Tibial artery (tissue), 4 donors: ENCODE results near the gene SLC45A1.
A peak's percentile ranks its signal among the peaks of the same experiment; 100 is the strongest.

Experiments
- DNase-seq, 2 donors: peaks; one replicate each; pipeline ENCODE4 v3.0.0-alpha.2; 2019
- H3K27ac ChIP-seq, 2 donors: fragments of 200-600 bp; sonication (generic) in 1 of 2; 1 replicate in 1 of 2; 2 replicates in 1 of 2; pipeline ENCODE4 v1.5.1; 2018 to 2019; ENCODE audit warnings: mild to moderate bottlenecking in 1 of 2
- H3K27me3 ChIP-seq, 2 donors: fragments of 200-600 bp; sonication (generic) in 1 of 2; one replicate each; pipeline versions ENCODE4 v1.5.1 to v1.6.0; 2016 to 2019
- H3K36me3 ChIP-seq, 3 donors: fragments of 200-600 bp; sonication (generic) in 2 of 3; one replicate each; pipeline ENCODE4 v1.5.1; 2016 to 2019; ENCODE audit warnings: mild to moderate bottlenecking in 2 of 3
- H3K4me1 ChIP-seq, 4 donors: fragments of 200-600 bp; sonication (generic) in 2 of 4; 1 replicate in 3 of 4; 2 replicates in 1 of 4; pipeline ENCODE4 v1.5.1; 2016 to 2019
- H3K4me3 ChIP-seq, 2 donors: fragments of 200-600 bp; sonication (generic) in 1 of 2; 1 replicate in 1 of 2; 2 replicates in 1 of 2; pipeline ENCODE4 v1.5.1; 2018 to 2019; ENCODE audit warnings: mild to moderate bottlenecking in 2 of 2
- H3K9me3 ChIP-seq, 3 donors: fragments of 200-600 bp; sonication (generic) in 1 of 3; one replicate each; pipeline ENCODE4 v1.5.1; 2016 to 2019
- intact Hi-C: fragments of 100-400 bp; cut with DNase I; formaldehyde crosslinking; loops from one replicate; pipeline ENCODE4 v1.15.0; 2023; ENCODE audit warnings: low total_unique reads
- TF ChIP-seq, protein P1 (sequence below), 2 experiments: fragments of 200-600 bp in 1 of 2; fragments of 450-650 bp in 1 of 2; IDR thresholded peaks; one replicate each; pipeline ENCODE4 v1.5.1; 2017 to 2019; ENCODE audit warnings: antibody characterized with exemption in 2 of 2, mild to moderate bottlenecking in 1 of 2, moderate library complexity in 1 of 2

The SLC45A1 gene

DNA sequence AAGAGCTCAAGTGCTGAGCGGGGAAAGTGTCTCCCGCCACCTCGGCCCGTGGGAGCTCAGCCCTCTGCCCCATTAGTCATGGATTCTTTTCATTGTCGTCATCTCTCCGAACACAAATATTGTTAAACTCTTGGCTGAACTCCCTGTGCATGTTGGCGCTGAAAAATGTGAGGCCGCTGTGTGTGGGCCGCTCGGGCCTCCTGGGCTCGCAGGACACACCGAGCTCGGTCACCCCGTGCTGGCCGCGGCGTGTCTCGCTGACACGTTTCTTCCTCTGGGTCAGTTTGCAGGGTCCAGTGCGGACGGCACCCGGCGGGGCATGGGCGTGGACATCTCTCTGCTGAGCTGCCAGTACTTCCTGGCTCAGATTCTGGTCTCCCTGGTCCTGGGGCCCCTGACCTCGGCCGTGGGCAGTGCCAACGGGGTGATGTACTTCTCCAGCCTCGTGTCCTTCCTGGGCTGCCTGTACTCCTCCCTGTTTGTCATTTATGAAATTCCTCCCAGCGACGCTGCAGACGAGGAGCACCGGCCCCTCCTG lies 25.6 kb downstream of the SLC45A1 start:
- Histone ChIP-seq H3K9me3 (no peaks in the 10 kb centered on the region), H3K4me1 (peaks cover 5 to 31% (median 16%) of the 10 kb centered on the region in 4 donors), H3K4me3 (peak overlapping the region; percentile 3 to 22), H3K36me3 (peaks cover 0 to 11% (median 8%) of the 10 kb centered on the region in 3 donors), H3K27ac (peak overlapping the region; percentile 87 to 94), H3K27me3 (no peaks in the 10 kb centered on the region)
- intact Hi-C loops: no loop called here
- DNase-seq: peak; percentile 88 to 98
- TF ChIP-seq, protein P1, sequence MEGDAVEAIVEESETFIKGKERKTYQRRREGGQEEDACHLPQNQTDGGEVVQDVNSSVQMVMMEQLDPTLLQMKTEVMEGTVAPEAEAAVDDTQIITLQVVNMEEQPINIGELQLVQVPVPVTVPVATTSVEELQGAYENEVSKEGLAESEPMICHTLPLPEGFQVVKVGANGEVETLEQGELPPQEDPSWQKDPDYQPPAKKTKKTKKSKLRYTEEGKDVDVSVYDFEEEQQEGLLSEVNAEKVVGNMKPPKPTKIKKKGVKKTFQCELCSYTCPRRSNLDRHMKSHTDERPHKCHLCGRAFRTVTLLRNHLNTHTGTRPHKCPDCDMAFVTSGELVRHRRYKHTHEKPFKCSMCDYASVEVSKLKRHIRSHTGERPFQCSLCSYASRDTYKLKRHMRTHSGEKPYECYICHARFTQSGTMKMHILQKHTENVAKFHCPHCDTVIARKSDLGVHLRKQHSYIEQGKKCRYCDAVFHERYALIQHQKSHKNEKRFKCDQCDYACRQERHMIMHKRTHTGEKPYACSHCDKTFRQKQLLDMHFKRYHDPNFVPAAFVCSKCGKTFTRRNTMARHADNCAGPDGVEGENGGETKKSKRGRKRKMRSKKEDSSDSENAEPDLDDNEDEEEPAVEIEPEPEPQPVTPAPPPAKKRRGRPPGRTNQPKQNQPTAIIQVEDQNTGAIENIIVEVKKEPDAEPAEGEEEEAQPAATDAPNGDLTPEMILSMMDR (IDR thresholded peaks at IDR 0.05): no peak

DNA sequence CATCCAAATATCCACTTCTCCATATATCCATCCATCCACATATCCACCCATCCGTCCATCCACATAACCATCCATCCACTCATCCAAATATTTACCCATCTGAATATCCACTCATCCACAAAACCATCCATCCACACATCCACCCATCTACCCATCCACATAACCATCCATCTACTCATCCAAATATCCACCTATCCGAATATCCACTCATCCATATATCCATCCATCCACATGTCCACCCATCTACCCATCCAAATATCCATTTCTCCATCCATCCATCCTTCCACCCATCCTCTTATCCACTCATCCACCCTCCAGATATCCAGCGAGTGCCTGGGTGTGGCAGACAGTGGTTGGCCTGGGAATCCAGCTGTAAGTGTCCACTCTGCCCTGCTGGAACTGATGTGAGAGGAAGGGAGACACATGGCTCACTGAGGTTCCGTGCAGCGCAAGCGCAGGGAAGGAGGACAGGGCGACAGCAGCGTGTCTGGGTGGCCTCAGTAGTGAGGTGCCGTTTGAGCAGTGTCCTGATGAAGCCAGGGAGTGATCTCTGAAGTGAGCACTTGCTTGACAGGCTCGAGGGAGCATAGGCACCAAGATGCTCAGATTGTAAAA lies 27.1 kb downstream of the SLC45A1 start:
- Histone ChIP-seq H3K27ac (peak overlapping the region; percentile 87 to 94), H3K36me3 (no peaks in the 10 kb centered on the region), H3K27me3 (no peaks in the 10 kb centered on the region), H3K4me3 (no peak overlapping the region), H3K9me3 (no peaks in the 10 kb centered on the region), H3K4me1 (peaks cover 5 to 46% (median 22%) of the 10 kb centered on the region in 4 donors)
- DNase-seq: no peak
- intact Hi-C loops: loop anchor here (5.0 kb wide), 1 partner anchor 368 kb away; no protein-coding TSS in a partner anchor
- TF ChIP-seq, protein P1 (IDR thresholded peaks at IDR 0.05): no peak

DNA sequence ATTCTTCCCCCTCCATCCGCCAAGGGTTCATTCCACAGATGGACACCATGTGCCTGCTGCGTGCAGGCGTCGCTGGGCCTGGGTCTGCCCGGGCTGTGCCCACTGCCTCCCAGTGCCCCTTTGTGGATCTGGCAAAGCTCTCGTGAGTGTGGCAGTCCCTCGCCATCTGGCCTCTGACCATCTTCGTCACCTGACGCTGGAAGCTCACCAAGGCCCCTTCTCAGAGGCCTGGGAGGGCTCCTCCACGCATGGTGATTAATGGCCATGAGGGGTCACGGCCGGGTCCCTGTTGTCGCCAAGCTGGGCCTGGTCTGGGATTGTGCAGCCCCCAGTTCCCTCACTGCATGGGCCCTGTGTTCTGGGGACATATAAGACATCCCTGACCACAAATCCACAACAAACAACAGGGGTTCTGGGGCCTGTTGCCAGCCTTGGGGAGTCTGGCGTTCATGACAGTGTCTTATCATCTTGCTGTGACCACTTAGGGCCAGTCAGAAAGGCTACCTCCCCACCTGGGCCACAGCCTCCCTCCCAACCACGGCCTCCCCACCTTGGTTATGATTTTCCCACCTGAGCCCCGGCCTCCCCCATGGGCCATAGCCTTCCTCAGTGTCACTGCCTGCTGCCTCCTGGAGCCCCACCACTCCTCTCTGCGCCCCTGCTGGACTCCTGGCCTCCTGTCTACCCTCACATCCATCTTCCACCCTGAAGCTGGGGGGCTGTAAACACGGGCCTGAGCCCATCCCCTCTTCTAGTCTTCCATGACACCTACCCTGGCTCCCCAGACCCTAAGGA lies 27.9 kb downstream of the SLC45A1 start:
- peak in 1 of 2 donors; percentile 62 for DNase-seq
- TF ChIP-seq, protein P1 (IDR thresholded peaks at IDR 0.05): no peak
- intact Hi-C loops: loop anchor here (5.0 kb wide), 1 partner anchor 369 kb away; no protein-coding TSS in a partner anchor
- peaks cover 5 to 49% (median 26%) of the 10 kb centered on the region in 4 donors for H3K4me1 ChIP-seq
- no peaks in the 10 kb centered on the region for H3K9me3 ChIP-seq
- H3K4me3 ChIP-seq: no peak overlapping the region
- peak overlapping the region; percentile 17 to 94 for H3K27ac ChIP-seq
- no peaks in the 10 kb centered on the region for H3K36me3 ChIP-seq
- no peaks in the 10 kb centered on the region for H3K27me3 ChIP-seq

DNA sequence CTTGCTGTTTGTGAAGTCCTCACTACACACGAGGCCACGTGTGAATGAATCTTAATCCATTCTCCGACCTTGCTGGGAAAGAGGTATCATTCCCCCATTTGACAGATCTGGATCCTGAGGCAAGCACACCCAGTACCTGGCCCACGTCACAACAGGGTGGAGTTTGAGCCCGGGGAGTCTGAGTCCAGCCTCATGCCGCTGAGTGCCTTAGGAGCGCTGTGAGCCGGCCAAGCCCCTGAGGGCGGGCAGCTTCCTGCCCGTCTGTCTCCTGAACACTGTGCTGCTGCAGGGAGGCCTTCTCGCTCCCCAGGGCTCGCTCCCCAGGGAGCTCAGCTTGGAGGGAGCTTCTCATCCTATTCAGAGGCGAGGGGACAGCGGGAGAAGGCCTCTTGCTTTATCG lies 29.7 kb downstream of the SLC45A1 start:
- no peaks in the 10 kb centered on the region for H3K9me3 ChIP-seq
- no peaks in the 10 kb centered on the region for H3K27me3 ChIP-seq
- H3K36me3 ChIP-seq: no peaks in the 10 kb centered on the region
- no peak for DNase-seq
- H3K4me1 ChIP-seq: peaks cover 2 to 39% (median 30%) of the 10 kb centered on the region in 4 donors
- TF ChIP-seq, protein P1 (IDR thresholded peaks at IDR 0.05): no peak
- H3K4me3 ChIP-seq: no peak overlapping the region
- intact Hi-C loops: loop anchor here (5.0 kb wide), 1 partner anchor 370 kb away; no protein-coding TSS in a partner anchor
- H3K27ac ChIP-seq: peak overlapping the region in 1 of 2 donors; percentile 15

DNA sequence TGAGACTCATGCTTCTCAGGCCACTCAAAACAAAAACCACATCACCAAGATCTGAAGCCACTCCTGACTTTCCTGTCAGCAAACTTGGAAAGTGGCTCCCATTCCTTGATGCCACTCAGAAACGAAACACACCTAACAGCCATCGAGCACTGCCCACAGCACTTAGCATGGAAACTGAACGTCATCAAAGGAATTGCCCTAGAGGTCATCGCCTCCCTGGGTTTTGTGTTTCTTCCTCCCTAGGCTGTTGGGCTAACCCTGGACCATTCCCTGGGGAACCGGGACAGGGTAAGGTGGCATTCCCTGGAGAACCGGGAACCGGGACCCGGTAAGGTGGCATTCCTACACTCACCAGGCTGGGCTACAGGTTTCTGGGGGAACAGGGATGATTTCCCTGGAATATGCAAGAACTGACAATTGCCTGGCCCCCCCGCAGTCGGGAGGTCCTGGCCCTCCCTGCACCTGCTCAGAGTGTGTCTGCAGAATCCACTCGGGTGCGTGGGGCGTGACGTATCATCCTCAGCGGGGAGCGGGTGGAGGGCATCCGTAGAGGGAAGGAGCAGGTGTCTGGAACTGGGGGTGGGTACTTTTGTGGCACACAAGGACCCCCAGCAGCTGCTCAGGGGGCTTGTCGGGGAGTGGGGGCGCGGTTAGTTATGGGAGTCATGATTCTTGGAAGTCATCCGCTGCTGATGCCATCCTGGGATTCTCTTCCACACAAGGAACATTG lies 30.3 kb downstream of the SLC45A1 start:
- Histone ChIP-seq H3K27ac (peak overlapping the region in 1 of 2 donors; percentile 15), H3K9me3 (no peaks in the 10 kb centered on the region), H3K4me1 (peaks cover 0 to 39% (median 25%) of the 10 kb centered on the region in 4 donors), H3K36me3 (peaks cover 0 to 5% (median 0%) of the 10 kb centered on the region in 3 donors), H3K27me3 (no peaks in the 10 kb centered on the region), H3K4me3 (no peak overlapping the region)
- TF ChIP-seq, protein P1 (IDR thresholded peaks at IDR 0.05): no peak
- intact Hi-C loops: loop anchor here (5.0 kb wide), 1 partner anchor 371 kb away; no protein-coding TSS in a partner anchor
- DNase-seq: no peak
